ENCODE results near the gene TIAL1.
A peak's percentile ranks its signal among the peaks of the same experiment; 100 is the strongest.
"Not testable (repeated sequence)": the region's sequence is repeated elsewhere in the genome, so short reads cannot be mapped to it uniquely, and the experiment has no call there.

The TIAL1 gene

DNA sequence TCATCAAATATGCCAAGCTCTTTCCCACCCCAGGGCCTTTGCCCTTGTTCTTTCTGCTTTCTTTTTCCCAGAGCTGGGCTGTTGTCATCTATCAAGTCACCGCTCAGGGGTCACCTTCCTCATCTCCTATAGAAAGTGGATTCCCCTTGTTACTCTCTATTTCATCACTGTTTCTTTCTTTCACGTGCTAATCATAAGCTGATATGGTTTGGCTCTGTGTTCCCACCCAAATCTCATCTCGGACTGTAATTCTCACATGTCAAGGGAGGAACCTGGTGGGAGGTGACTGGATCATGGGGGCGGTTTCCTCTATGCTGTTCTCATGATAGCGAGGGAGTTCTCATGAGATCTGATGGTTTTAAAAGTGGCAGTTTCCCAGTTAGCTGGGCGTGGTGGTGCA is 17.0 kb upstream of the TIAL1 start:
- DNase-seq (ENCODE audit: low spot score) = no peak

DNA sequence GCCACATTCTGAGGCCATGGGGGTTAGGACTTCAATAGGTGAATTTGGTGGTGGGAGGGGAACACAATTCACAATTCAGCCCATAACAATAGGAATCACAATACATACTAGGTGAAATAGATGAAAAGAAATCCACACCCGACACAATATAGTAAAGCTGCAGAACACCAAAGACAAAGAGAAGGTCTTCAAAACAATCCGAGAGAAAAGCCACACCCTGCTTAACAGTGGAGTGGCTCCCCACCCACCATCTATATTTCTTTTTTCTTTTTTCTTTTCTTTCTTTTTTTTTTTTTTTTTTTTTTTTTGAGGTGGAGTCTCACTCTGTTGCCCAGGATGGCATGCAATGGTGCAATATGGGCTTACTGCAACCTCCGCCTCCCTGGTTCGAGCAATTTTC is 14.7 kb upstream of the TIAL1 start:
- no peak for DNase-seq (ENCODE audit: low spot score)

DNA sequence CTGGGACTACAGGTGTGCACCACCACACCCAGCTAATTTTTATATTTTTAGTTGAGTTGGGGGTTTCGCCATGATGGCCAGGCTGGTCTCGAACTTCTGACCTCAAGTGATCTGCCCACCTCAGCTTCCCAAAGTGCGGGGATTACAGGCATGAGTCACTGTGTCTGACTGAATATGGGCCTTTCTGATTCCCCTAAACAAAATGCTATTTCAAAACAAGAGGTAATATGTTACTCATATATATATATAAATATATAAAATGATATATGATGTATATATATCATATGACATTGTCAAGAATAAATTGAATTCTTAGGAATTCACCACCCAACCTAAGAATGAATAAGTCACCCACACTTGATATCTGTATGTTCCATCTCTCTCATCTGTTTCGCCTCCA is 12.8 kb upstream of the TIAL1 start:
- DNase-seq (ENCODE audit: low spot score) = no peak

DNA sequence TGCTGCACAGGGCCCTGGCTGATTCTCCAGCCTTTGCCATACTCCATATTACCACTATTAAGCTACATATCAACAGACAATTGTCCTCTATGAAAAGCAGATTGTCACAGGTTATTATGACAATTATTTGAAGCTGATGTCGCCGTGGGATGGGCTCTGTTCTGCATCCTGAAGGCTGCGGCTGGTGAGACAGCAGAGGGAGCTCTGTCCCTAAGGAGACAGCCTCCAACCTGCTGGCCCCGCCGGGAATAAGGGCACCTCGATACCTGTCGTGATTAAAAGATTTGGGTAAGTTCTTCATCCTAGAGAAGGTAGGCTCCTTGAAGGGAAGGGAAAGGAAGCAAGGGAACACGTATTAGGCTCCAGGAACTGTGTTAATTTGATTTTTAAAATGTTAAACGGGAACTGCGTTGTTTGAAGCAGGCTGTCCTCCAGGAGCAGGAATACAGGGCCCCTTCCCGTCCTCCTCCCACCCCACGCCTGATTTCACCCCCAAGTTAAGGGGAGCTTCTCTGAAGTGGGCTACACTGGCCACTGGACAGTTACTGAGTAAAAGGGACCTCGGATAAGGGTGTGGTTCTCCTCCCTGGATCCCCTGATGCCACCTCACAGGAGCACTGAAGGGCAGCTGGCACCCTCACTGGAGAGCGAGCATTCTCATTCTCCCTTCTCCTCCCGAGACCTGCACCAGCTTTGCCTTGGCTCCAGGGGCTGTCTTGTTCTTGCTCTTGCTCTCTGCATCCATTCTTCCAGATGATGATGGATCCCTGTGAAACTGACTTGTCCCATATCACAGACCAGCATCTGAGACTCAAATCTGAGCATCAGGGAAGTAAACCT is 11.8 kb upstream of the TIAL1 start:
- peak; percentile 67 for DNase-seq (ENCODE audit: low spot score)

DNA sequence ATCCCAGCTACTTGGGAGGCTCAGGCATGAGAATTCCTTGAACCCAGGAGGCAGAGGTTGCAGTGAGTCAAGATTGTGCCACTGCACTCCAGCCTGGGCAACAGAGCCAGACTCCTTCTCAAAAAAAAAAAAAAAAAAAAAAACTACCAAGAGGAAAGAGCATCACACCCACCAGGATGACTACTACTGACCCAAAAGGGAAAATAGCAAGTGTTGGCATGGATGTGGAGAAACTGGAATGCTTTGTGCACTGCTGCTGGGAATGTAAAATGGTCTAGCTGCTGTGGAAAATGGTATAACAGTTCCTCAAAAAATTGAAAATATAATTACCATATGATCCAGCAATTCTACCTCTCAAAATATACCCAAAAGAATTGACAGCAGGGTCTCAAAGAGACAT is 7.7 kb upstream of the TIAL1 start:
- no peak for DNase-seq (ENCODE audit: low spot score)

DNA sequence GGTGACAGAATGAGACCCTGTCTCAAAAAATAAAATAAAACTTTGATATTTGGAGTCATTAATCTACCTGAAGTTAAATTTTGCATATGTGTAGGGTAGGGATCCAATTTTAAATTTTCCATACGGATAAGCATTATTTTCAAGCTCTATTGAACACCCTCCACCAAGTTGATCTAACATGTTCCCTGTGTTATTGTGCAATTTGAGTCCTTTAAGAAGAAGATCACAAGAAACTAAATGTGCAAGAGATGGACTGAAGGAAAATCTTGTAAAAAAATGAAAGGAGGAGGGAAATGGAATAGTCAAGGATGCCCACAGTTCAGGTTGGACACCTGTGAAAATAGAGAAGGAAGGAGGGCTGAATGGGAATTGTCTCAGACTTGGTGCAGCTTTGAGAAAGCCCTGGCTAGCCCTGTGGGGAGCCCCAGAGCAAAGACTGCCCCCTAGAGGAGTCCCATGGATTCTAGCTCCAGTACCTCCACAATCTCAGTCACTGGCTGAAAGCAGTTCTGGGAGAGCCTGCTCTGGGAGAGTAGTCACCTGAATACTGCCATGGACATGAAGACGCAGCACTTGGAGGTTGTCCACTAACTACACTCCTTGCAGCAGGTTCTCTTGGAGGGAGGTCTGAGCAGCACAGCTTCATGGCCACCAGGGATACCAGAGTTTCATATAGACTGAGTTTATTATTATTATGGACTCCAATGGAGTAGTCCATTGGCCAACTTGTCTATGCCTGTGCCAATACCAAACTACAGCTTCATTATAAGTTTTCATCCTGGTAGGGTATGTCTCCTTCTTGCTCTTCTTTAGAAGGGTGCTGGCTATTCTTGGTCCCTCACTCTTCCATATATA is 5.7 kb upstream of the TIAL1 start:
- DNase-seq (ENCODE audit: low spot score) = peak; percentile 57

DNA sequence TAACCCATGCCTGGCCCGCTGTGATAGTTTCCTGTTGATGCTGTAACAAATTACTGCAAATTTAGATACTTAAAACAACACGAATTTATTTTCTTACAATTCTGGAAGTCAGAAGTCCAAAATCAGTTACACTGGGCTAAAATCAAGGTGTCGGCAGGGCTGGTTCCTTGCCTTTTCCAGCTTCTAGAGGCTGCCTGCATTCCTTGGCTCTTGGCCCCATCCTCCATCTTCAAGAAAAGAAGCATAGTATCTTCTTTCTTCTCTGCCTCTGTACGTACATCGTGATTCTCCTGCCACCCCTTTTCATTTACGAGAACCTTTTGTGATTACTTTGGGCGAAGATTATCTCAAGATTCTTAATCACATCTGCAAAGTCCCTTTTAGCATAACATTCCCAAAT is 1.6 kb upstream of the TIAL1 start:
- no peak for DNase-seq (ENCODE audit: low spot score)

DNA sequence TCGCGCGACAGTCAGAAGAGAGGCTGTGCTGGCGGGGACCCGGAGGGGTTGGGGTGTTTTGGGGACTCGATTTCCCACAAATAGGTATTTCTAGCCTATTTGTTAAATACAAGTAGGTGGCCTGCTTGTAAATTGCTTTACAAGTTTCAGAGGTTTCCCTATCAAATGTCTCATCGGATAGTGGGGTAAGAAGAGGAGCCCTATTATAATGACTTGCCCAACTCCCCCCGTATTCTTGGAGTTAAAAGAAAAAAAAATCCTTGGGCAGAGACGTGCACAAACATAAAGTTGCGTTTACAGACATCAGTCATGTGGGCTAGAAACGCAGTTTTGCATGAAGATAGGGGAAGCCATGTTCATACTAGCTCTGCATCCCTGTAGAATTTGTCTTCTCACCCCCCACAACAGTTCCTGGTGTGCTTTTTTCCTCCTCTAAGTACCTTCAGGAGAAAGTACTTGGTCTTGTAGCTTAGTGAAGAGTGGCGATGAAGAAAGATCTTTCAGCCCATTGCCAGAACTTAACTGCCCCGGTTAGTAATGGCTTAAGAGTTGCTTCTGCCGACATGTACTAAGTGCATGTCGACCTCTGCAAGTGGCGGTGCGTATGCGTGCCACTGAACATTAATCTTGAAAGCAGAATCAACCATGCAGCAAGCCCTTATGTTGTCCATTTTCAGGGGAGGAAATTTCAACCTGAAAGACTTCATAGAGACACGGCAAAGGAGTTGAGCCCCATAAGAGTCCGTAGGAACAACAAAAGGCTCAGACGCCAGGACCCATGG is 832 bp upstream of the TIAL1 start:
- DNase-seq (ENCODE audit: low spot score) = no peak

DNA sequence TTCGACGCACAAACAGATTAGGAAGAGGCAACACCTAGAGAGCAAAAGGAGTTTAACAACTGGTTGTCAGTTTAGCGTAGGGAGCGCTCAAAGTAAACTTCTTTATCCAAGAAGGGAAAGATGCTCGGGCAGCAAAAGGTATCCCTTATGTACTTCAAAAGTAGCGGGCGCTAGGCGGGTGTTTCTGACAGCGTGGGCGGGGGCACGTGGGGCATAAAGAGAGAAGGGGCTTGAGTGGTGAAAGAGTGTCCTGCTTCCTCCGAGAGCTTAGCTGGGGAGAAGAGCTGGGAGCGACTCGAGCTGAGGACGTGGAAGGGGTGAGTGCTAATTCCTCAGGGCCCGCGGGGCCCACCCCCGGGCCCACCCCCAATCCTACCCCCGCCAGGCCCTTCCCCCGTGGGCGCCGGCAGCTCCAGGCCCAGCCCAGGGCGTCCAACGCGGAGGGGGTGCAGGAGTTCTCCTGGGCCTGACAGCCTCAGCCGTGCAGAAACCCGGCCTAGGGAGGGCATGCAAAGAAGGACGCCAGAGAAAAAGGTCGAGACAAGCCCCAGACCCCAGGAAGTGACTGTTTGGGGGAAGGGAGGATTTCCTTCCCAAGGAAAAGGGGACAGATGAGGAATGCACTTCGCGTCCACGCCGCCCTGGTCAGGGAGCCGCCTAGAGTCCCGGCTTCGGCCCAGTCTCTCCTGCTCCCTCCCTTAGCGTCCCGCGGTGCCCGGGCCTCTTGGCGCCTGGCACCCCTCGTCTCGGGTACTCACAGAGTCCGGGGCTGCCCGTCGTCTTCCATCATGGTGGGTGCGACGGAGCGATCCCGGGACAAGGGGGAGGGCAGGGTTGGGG is 868 bp downstream of the TIAL1 start:
- no peak for DNase-seq (ENCODE audit: low spot score)

DNA sequence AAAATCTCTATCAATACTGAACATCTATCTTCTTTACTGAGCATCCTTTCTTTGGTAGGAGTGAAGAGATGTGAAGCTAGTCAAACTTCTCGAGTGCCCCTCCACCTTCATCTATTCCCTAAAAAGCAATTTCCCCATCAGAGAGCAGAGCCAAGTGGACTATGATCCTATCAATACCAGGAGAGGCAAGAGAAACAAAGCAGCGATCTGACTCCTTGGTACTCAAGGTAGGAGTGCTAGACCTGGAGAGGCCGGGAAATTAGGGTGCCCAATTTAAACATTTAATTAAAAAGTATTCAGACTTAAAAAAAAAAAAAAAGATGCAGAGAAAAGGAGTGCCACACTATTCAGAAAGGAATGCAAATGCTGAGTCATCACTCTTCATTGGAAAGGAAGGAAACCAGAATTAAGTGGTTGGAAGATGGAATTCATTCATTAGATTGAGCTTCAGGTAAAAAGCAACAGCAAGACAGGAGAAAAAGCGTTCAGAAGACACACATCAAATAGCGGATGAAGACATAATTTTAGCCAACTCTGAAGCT is 1.6 kb downstream of the TIAL1 start:
- DNase-seq (ENCODE audit: low spot score) = no peak

DNA sequence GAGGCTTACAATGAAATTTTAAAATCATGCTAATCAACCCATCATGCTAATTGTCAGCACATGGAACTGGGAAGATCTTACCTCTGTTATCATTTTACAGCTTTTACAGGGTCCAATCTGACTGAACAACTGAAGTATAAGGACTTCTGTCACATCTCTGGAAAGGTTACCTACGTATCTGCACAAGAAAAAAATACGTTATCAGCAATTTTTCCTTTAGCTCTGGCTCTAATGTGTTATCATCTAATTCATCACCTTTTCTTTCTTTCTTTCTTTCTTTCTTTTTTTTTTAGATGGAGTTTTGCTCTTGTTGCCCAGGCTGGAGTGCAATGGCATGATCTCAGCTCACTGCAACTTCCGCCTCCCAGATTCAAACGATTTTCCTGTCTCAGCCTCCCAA is 8.7 kb downstream of the TIAL1 start:
- DNase-seq (ENCODE audit: low spot score) = no peak

DNA sequence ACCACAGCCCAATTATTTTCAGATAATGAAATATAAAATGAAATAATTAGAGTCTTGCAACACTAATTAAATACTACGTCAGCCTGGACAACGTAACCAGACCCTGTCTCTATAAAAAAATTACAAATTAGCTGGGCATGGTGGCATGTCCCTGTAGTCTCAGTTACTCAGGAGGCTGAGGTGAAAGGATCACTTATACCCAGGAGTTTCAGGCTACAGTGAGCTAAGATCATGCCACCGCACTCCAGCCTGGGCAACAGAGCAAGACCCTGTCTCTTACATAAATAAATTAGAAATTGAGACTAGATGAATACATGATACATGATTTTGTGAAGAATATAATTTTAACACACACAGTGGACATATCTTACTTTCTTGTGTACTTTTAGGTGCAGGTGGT is 18.4 kb downstream of the TIAL1 start:
- DNase-seq (ENCODE audit: low spot score) = no peak

DNA sequence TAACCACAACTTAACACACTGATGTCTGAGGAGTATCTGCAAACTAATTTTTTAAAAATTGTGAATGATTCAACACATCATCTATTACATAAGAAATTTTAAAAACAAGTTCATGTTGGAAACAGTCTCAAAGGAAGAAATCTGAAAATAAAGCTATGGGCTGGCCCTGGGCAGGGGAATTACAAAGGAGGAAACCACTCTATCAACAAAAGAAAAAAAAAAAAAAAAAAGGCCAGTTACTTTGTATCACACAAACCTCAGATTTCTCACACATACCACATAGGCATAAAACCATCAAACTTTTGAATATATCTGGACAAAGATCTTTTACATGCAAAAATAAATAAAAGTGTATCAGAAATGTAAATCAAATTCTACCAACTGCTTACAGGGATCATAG is 20.8 kb downstream of the TIAL1 start:
- no peak for DNase-seq (ENCODE audit: low spot score)

DNA sequence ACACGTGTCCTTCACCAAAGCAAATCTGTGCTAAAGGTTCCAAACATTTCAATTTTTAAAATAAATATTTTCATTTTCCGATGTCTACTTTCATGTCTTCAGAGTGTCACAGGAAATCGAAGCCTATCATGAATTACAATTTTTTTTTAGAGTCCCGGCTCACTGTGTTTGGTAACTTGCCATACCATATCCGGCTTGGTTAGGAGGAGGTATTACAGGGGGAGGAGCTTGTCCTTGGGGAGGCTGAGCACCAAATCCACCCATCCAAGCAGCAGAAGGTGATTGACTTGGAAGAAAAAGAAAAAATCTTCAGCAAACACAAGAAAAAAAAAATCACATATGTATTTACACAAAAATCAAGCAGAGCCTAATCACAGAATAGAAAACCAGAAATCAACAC is 21.3 kb downstream of the TIAL1 start:
- DNase-seq (ENCODE audit: low spot score) = no peak

DNA sequence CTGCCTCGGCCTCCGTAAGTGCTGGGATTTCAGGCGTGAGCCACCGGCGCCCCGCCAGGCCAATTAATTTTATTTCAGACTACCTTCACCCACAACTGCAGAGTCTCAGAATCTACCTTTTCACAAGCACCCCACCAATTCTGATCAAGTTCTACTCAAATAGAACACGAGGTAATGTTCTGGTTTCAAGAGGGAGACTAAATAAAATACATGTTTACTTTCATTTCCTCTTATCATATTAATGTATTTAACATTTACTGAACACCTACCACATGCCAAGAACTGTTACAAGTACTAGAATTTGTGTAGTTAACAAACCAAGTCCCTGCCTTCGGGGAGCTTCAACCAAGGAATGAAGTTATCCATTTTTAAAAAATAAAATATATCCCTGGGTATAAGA is 28.8 kb downstream of the TIAL1 start:
- no peak for DNase-seq (ENCODE audit: low spot score)

DNA sequence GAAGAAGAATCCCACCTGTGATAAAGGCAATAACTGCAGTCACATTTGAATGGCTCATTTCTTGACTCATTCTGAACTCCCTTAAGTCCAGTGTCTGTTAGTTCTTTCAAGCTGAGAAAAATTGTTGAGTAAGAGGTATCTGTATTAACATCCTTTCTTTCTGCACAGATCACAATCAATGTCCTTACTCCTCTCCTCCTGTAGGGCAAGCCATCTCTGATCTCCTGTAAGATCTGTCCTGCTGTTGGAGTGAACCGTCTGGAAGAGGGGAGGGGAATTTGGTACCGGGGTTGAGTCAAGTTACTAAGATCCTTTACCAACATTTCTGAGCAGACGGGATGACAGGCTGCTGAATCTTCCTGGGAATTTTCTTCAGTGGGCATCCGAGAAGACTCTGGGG is 34.7 kb downstream of the TIAL1 start:
- DNase-seq (ENCODE audit: low spot score) = no peak

DNA sequence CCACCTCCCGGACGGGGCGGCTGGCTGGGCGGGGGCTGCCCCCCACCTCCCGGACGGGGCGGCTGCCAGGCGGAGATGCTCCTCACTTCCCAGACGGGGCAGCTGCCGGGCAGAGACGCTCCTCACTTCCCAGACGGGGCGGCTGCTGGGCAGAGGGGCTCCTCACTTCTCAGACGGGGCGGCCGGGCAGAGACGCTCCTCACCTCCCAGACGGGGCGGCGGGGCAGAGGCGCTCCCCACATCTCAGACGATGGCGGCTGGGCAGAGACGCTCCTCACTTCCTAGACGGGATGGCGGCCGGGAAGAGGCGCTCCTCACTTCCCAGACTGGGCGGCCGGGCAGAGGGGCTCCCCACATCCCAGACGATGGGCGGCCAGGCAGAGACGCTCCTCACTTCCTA is 37.3 kb downstream of the TIAL1 start:
- DNase-seq (ENCODE audit: low spot score) = not testable (repeated sequence)

DNA sequence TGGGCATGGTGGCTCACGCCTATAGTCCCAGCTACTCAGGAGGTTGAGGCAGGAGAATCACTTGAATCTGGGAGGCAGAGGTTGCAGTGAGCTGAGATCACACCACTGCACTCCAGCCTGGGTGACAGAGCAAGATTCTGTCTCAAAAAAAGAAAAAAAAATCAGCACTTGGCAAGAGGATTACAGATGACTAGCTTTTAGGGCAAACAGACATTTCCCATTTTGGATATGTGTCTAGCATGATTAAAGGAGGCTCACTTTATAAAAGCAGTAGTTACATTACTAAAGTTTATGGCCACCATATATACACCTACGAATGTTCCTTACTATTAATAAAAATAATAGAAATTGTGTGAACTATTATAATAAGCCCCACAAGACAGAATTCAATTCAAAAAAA is 40.7 kb downstream of the TIAL1 start:
- not testable (repeated sequence) for DNase-seq (ENCODE audit: low spot score)

DNA sequence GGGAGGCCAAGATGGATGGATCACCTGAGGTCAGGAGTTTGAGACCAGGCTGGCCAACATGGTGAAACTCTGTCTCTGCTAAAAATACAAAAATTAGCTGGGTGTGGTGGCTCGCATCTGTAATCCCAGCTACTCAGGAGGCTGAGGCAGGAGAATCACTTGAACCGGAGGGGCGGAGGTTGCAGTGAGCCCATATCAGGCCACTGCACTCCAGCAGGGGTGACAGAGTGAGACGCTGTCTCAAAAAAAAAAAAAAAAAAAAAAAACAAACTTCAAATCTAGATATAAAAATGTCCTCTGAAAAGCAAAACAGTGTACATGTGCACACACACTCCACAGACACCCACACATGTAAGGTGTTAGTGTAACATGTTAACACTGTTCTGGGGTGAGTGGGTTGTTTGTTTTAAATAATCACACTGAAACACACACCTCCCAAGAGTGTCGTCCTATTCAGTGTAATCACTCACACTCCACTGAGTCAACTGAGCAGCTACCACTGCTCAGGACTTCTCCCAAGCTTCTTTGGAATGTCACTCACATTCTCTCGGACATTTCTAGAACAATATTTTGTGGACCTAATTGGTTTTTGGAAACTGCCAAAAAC is 41.5 kb downstream of the TIAL1 start:
- no peak for DNase-seq (ENCODE audit: low spot score)

DNA sequence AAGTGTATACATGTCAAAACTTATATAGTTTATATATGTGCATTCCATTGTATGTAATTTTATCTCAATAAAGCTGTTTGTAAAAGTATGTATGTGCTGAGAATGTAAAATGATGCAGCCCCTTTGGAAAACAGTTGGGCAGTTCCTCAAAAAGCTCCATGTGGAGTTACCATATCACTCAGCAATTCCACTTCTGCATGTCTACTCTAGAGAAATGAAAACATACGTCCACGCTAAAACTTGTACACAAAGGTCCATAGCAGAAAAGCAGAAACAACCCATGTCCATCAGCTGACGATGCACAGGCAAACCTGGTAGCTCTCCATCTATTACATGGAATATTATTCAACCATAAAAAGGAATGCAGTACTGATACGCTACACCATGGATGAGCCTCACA is 45.9 kb downstream of the TIAL1 start:
- DNase-seq (ENCODE audit: low spot score) = no peak

Data from iPS-NIHi11 (cell line).